ENCODE data around the gene UTP14A. TPM values are rescaled to one million over a fixed set of nuclear protein-coding genes. Genes with fewer than 3 reads are reported as not detected.

UTP14A gene
- total RNA-seq, 1 experiment from 2014 or later = 20.2 TPM

- Histone ChIP-seq H3K79me2 (ENCODE audit: low read length) (no peaks in the 10 kb centered on the region), H3K4me2 (ENCODE audit: low read length) (no peak overlapping the region), H3K27me3 (ENCODE audit: low read length) (no peaks in the 10 kb centered on the region), H3K27ac (ENCODE audit: low read length) (no peak overlapping the region), H3K9ac (ENCODE audit: low read length) (no peak overlapping the region), H3F3A (ENCODE audit: low read length, unreplicated experiment) (no peaks in the 10 kb centered on the region), H3K4me3 (ENCODE audit: low read length) (no peak overlapping the region), H2AFZ (ENCODE audit: low read length) (no peak overlapping the region), H3K9me3 (ENCODE audit: low read length) (no peaks in the 10 kb centered on the region), H4K20me1 (ENCODE audit: low read length) (no peaks in the 10 kb centered on the region), H3K9me2 (replicated peaks; ENCODE audit: low read length) (no peaks in the 10 kb centered on the region), H3K36me3 (ENCODE audit: low read depth, low read length) (no peaks in the 10 kb centered on the region), H3K4me1 (ENCODE audit: insufficient read depth, low read length) (no peaks in the 10 kb centered on the region)
- POLR2A ChIA-PET (ENCODE audit: unreplicated experiment) = no interaction called here
- no peak for TF ChIP-seq CTCF (conservative IDR thresholded peaks at IDR 0.05; ENCODE audit: low read depth, low read length)
- TF ChIP-seq EZH2 (IDR thresholded peaks at IDR 0.05; ENCODE audit: low read length, unreplicated experiment) = no peak
- TF ChIP-seq EZH2phosphoT487 (IDR thresholded peaks at IDR 0.05; ENCODE audit: borderline replicate concordance, low read length) = no peak
- ATAC-seq (no peak), DNase-seq (no peak)
- CTCF ChIA-PET = no interaction called here
- intact Hi-C loops (cut with micrococcal nuclease) = no loop called here
- no TSS peak for BruUV-seq (replicated peaks)
Measured at GRCh38 chrX:129953334-129953648, 47.3 kb downstream of the UTP14A start.

- ChIA-PET POLR2A (ENCODE audit: unreplicated experiment) (no interaction called here), CTCF (no interaction called here)
- no TSS peak for BruUV-seq (replicated peaks)
Measured at GRCh38 chrX:129953881-129954280, 47.9 kb downstream of the UTP14A start.

GRCh38 chrX:129954804-129955203, 48.8 kb downstream of the UTP14A start:
- no peak overlapping the region for H3K9ac ChIP-seq (ENCODE audit: low read length)
- H3K4me1 ChIP-seq (ENCODE audit: insufficient read depth, low read length) = no peaks in the 10 kb centered on the region
- H3K9me2 ChIP-seq (replicated peaks; ENCODE audit: low read length) = no peaks in the 10 kb centered on the region
- no peak overlapping the region for H3K4me2 ChIP-seq (ENCODE audit: low read length)
- DNase-seq (no peak), ATAC-seq (no peak)
- intact Hi-C loops (cut with micrococcal nuclease) = no loop called here
- no peaks in the 10 kb centered on the region for H3F3A ChIP-seq (ENCODE audit: low read length, unreplicated experiment)
- POLR2A ChIA-PET (ENCODE audit: unreplicated experiment) = no interaction called here
- TF ChIP-seq EZH2 (IDR thresholded peaks at IDR 0.05; ENCODE audit: low read length, unreplicated experiment) (no peak), CTCF (conservative IDR thresholded peaks at IDR 0.05; ENCODE audit: low read depth, low read length) (no peak), EZH2phosphoT487 (IDR thresholded peaks at IDR 0.05; ENCODE audit: borderline replicate concordance, low read length) (no peak)
- H2AFZ ChIP-seq (ENCODE audit: low read length) = no peak overlapping the region
- no peak overlapping the region for H3K27ac ChIP-seq (ENCODE audit: low read length)
- no peaks in the 10 kb centered on the region for H4K20me1 ChIP-seq (ENCODE audit: low read length)
- no peaks in the 10 kb centered on the region for H3K9me3 ChIP-seq (ENCODE audit: low read length)
- BruUV-seq (replicated peaks) = no TSS peak
- no peaks in the 10 kb centered on the region for H3K79me2 ChIP-seq (ENCODE audit: low read length)
- H3K36me3 ChIP-seq (ENCODE audit: low read depth, low read length) = no peaks in the 10 kb centered on the region
- CTCF ChIA-PET = no interaction called here
- no peaks in the 10 kb centered on the region for H3K27me3 ChIP-seq (ENCODE audit: low read length)
- no peak overlapping the region for H3K4me3 ChIP-seq (ENCODE audit: low read length)

More at GRCh38 chrX:129953881-129954280, 47.9 kb downstream of the UTP14A start:
- H3F3A ChIP-seq (ENCODE audit: low read length, unreplicated experiment) = no peaks in the 10 kb centered on the region
- no peaks in the 10 kb centered on the region for H3K79me2 ChIP-seq (ENCODE audit: low read length)
- H3K27me3 ChIP-seq (ENCODE audit: low read length) = no peaks in the 10 kb centered on the region
- ATAC-seq (no peak), DNase-seq (no peak)
- intact Hi-C loops (cut with micrococcal nuclease) = no loop called here
- no peaks in the 10 kb centered on the region for H3K9me2 ChIP-seq (replicated peaks; ENCODE audit: low read length)
- TF ChIP-seq CTCF (conservative IDR thresholded peaks at IDR 0.05; ENCODE audit: low read depth, low read length) (no peak), EZH2 (IDR thresholded peaks at IDR 0.05; ENCODE audit: low read length, unreplicated experiment) (no peak), EZH2phosphoT487 (IDR thresholded peaks at IDR 0.05; ENCODE audit: borderline replicate concordance, low read length) (no peak)
- H3K4me3 ChIP-seq (ENCODE audit: low read length) = no peak overlapping the region
- no peak overlapping the region for H3K9ac ChIP-seq (ENCODE audit: low read length)
- no peaks in the 10 kb centered on the region for H3K36me3 ChIP-seq (ENCODE audit: low read depth, low read length)
- H3K4me1 ChIP-seq (ENCODE audit: insufficient read depth, low read length) = no peaks in the 10 kb centered on the region
- H3K4me2 ChIP-seq (ENCODE audit: low read length) = no peak overlapping the region
- no peak overlapping the region for H3K27ac ChIP-seq (ENCODE audit: low read length)
- no peaks in the 10 kb centered on the region for H4K20me1 ChIP-seq (ENCODE audit: low read length)
- H2AFZ ChIP-seq (ENCODE audit: low read length) = no peak overlapping the region
- no peaks in the 10 kb centered on the region for H3K9me3 ChIP-seq (ENCODE audit: low read length)
